ENCODE results near the gene SNX10. TPM values are rescaled to one million over a fixed set of nuclear protein-coding genes. Genes with fewer than 3 reads are reported as not detected.

SNX10 gene
- total RNA-seq, 1 experiment from 2014 or later: 9.4 TPM

DNA sequence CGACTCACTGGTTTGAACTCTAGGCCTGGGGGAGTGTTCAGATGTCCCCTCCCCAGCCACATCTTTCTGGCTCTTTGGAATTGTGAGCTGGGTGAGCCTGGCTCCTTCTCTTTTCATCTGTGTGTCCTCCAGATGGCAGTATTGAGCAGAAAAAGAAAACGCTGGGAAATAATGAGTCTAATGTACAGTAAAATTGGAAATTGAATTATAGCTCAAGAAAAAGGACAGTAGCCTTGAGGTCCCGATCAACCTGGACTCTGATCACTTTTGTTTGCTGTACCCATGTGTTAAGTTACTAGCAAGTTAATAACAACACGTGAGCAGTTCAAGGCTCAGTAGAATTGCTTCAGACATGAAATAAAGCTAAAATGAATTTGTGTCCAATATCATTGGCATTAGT, 77.9 kb downstream of the SNX10 start:
- H2BK120ac ChIP-seq (ENCODE audit: low read depth, low read length, poor library complexity, severe bottlenecking): no peak overlapping the region
- no peaks in the 10 kb centered on the region for H3K27me3 ChIP-seq (ENCODE audit: insufficient read depth, low read length)
- H3K9ac ChIP-seq (ENCODE audit: extremely low read depth, insufficient read length, low read length): no peak overlapping the region
- H4K91ac ChIP-seq (ENCODE audit: insufficient read length, low read depth, low read length): no peak overlapping the region
- WGBS (ENCODE audit: extremely low coverage, insufficient read length, low lambda C conversion rate): no CpG with 5 or more reads among the region's 4 CpGs
- no peak overlapping the region for H3K4ac ChIP-seq (ENCODE audit: low read depth, low read length)
- no peak overlapping the region for H3K14ac ChIP-seq (ENCODE audit: insufficient read depth, low read length)
- no peaks in the 10 kb centered on the region for H4K20me1 ChIP-seq (ENCODE audit: control insufficient read depth, insufficient read depth, insufficient read length)
- no peak overlapping the region for H2AFZ ChIP-seq (ENCODE audit: low read length)
- H2AK5ac ChIP-seq (ENCODE audit: insufficient read length, low read length): no peak overlapping the region
- no peaks in the 10 kb centered on the region for H3K9me3 Mint-ChIP-seq
- no peaks in the 10 kb centered on the region for H3K79me1 ChIP-seq (ENCODE audit: insufficient read depth, low read depth, low read length, poor library complexity, severe bottlenecking)
- H2BK12ac ChIP-seq (ENCODE audit: insufficient read length, low read depth, low read length): no peak overlapping the region
- H2BK15ac ChIP-seq (ENCODE audit: low read depth, low read length): no peak overlapping the region
- H3K9me3 ChIP-seq (ENCODE audit: control insufficient read depth, low read depth, low read length): no peaks in the 10 kb centered on the region
- H3K27ac Mint-ChIP-seq: peak overlapping the region in 1 of 3 experiments; percentile 35; a peak in 1 of 7 replicates
- H3K18ac ChIP-seq (ENCODE audit: insufficient read length, low read depth, low read length): no peak overlapping the region
- no peak overlapping the region for H3K4me2 ChIP-seq (ENCODE audit: insufficient read depth, insufficient read length, low read length)
- H3K27me3 Mint-ChIP-seq (ENCODE audit: low read depth): no peaks in the 10 kb centered on the region
- no peak overlapping the region for H4K5ac ChIP-seq (ENCODE audit: insufficient read length, low read depth, low read length)
- DNase-seq: no peak
- no peaks in the 10 kb centered on the region for H3K23me2 ChIP-seq (ENCODE audit: insufficient read length, low read depth, low read length, poor library complexity, severe bottlenecking)
- no peak overlapping the region for H2BK5ac ChIP-seq (ENCODE audit: insufficient read length, low read length)
- no peak overlapping the region for H3K56ac ChIP-seq (ENCODE audit: insufficient read length, low read depth, low read length)
- no peak overlapping the region for H3T11ph ChIP-seq (ENCODE audit: low read length)
- TF ChIP-seq, protein P1, sequence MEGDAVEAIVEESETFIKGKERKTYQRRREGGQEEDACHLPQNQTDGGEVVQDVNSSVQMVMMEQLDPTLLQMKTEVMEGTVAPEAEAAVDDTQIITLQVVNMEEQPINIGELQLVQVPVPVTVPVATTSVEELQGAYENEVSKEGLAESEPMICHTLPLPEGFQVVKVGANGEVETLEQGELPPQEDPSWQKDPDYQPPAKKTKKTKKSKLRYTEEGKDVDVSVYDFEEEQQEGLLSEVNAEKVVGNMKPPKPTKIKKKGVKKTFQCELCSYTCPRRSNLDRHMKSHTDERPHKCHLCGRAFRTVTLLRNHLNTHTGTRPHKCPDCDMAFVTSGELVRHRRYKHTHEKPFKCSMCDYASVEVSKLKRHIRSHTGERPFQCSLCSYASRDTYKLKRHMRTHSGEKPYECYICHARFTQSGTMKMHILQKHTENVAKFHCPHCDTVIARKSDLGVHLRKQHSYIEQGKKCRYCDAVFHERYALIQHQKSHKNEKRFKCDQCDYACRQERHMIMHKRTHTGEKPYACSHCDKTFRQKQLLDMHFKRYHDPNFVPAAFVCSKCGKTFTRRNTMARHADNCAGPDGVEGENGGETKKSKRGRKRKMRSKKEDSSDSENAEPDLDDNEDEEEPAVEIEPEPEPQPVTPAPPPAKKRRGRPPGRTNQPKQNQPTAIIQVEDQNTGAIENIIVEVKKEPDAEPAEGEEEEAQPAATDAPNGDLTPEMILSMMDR (conservative IDR thresholded peaks at IDR 0.05): peak; percentile 79
- no peaks in the 10 kb centered on the region; a peak in 1 of 7 replicates for H3K36me3 Mint-ChIP-seq (ENCODE audit: insufficient read depth in 1 of 3, low read depth in 3 of 3)
- no peak overlapping the region for H3K27ac ChIP-seq (ENCODE audit: insufficient read length, low read depth, low read length)
- no peak overlapping the region for H4K8ac ChIP-seq (replicated peaks; ENCODE audit: insufficient read length, low read depth, low read length)
- peaks cover 2% of the 10 kb centered on the region; the same call in 1 of the 2 replicates for H3K4me1 ChIP-seq (ENCODE audit: insufficient read depth, low read length)
- H3K4me3 Mint-ChIP-seq: no peak overlapping the region
- no peak overlapping the region for H3K23ac ChIP-seq (ENCODE audit: insufficient read length, low read depth, low read length)
- no peaks in the 10 kb centered on the region for H3K79me2 ChIP-seq (ENCODE audit: insufficient read depth, low read length)
- peaks cover 8 to 17% of the 10 kb centered on the region in 2 experiments for H3K4me1 Mint-ChIP-seq
- H2BK20ac ChIP-seq (ENCODE audit: low read depth, low read length, poor library complexity, severe bottlenecking): no peak overlapping the region

All from H9 (cell line).